ENCODE results near the gene ABTB2. TPM values are rescaled to one million over a fixed set of nuclear protein-coding genes. Genes with fewer than 3 reads are reported as not detected.

Gene ABTB2
- total and polyA plus RNA-seq, 10 of the 15 experiments (the other 5 are each of a cell fraction or from before 2014, with no cell fraction given) = 0.13 to 2.1 (median 0.72) TPM

DNA sequence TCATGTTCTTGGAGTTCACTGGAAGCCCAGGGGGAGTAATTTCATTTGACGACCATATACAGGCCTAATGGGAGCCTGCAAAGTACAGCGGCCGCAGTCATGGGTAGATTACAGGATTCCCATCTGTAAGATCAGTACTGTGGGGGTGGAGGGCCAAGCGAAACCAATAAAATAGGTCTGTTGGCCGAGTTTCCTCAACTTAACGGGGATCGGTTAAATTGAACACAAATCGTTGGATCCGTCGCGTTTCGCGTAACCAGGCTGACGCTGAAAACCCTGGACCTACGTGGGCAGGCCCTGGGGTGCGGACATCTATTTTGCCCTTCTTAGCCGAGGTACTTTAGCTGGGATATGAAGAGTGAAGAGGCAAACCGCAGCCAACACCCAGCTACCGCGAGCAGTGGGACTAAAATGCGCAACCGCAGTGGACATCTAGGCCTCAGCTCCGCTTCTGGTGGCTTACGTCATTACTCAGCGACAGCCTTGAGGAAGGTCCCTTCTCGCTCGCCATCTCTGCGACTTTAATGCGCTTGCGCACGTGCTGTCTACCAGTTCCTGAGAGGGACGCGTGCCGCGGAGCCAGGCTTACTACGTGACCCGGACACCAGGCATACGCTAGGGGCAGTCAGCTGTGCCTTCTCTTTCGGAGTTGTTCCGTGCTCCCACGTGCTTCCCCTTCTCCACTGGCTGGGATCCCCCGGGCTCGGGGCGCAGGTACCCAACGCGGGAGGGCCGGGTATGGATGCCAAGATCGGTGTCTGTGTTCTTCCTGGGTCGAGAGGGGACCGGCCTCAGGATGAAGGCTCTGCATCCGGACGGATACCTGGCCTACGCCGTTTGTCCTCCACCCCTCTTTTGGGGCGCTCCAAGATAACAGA, 252.5 kb downstream of the ABTB2 start, which contains the start of gene NAT10 (continued):
- TF ChIP-seq, protein P1, sequence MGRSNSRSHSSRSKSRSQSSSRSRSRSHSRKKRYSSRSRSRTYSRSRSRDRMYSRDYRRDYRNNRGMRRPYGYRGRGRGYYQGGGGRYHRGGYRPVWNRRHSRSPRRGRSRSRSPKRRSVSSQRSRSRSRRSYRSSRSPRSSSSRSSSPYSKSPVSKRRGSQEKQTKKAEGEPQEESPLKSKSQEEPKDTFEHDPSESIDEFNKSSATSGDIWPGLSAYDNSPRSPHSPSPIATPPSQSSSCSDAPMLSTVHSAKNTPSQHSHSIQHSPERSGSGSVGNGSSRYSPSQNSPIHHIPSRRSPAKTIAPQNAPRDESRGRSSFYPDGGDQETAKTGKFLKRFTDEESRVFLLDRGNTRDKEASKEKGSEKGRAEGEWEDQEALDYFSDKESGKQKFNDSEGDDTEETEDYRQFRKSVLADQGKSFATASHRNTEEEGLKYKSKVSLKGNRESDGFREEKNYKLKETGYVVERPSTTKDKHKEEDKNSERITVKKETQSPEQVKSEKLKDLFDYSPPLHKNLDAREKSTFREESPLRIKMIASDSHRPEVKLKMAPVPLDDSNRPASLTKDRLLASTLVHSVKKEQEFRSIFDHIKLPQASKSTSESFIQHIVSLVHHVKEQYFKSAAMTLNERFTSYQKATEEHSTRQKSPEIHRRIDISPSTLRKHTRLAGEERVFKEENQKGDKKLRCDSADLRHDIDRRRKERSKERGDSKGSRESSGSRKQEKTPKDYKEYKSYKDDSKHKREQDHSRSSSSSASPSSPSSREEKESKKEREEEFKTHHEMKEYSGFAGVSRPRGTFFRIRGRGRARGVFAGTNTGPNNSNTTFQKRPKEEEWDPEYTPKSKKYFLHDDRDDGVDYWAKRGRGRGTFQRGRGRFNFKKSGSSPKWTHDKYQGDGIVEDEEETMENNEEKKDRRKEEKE (IDR thresholded peaks at IDR 0.05) = no peak
- TF ChIP-seq, protein P2, sequence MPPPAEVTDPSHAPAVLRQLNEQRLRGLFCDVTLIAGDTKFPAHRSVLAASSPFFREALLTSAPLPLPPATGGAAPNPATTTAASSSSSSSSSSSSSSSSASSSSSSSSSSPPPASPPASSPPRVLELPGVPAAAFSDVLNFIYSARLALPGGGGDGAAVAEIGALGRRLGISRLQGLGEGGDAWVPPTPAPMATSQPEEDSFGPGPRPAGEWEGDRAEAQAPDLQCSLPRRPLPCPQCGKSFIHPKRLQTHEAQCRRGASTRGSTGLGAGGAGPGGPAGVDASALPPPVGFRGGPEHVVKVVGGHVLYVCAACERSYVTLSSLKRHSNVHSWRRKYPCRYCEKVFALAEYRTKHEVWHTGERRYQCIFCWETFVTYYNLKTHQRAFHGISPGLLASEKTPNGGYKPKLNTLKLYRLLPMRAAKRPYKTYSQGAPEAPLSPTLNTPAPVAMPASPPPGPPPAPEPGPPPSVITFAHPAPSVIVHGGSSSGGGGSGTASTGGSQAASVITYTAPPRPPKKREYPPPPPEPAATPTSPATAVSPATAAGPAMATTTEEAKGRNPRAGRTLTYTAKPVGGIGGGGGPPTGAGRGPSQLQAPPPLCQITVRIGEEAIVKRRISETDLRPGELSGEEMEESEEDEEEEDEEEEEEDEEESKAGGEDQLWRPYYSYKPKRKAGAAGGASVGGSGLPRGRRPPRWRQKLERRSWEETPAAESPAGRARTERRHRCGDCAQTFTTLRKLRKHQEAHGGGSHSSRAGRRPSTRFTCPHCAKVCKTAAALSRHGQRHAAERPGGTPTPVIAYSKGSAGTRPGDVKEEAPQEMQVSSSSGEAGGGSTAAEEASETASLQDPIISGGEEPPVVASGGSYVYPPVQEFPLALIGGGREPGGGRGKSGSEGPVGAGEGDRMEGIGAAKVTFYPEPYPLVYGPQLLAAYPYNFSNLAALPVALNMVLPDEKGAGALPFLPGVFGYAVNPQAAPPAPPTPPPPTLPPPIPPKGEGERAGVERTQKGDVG (CRISPR knock-in tag; IDR thresholded peaks at IDR 0.05) = no peak
- TF ChIP-seq, protein P3, sequence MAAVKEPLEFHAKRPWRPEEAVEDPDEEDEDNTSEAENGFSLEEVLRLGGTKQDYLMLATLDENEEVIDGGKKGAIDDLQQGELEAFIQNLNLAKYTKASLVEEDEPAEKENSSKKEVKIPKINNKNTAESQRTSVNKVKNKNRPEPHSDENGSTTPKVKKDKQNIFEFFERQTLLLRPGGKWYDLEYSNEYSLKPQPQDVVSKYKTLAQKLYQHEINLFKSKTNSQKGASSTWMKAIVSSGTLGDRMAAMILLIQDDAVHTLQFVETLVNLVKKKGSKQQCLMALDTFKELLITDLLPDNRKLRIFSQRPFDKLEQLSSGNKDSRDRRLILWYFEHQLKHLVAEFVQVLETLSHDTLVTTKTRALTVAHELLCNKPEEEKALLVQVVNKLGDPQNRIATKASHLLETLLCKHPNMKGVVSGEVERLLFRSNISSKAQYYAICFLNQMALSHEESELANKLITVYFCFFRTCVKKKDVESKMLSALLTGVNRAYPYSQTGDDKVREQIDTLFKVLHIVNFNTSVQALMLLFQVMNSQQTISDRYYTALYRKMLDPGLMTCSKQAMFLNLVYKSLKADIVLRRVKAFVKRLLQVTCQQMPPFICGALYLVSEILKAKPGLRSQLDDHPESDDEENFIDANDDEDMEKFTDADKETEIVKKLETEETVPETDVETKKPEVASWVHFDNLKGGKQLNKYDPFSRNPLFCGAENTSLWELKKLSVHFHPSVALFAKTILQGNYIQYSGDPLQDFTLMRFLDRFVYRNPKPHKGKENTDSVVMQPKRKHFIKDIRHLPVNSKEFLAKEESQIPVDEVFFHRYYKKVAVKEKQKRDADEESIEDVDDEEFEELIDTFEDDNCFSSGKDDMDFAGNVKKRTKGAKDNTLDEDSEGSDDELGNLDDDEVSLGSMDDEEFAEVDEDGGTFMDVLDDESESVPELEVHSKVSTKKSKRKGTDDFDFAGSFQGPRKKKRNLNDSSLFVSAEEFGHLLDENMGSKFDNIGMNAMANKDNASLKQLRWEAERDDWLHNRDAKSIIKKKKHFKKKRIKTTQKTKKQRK (IDR thresholded peaks at IDR 0.05; ENCODE audit: low read depth, low read length) = peak; percentile 50; the same call in 1 of the 2 replicates
- 0 out of 2 replicates have a peak, but pooled peaks have one; percentile 19 for TF ChIP-seq NR2C1 (IDR thresholded peaks at IDR 0.05)
- peak; percentile 71 for TF ChIP-seq RAD51 (IDR thresholded peaks at IDR 0.05)
- TF ChIP-seq CREM (IDR thresholded peaks at IDR 0.05; ENCODE audit: low read depth) = peak; percentile 100
- peak; percentile 97 for TF ChIP-seq RUNX3 (IDR thresholded peaks at IDR 0.05; ENCODE audit: low read length)
- TF ChIP-seq, protein P4, sequence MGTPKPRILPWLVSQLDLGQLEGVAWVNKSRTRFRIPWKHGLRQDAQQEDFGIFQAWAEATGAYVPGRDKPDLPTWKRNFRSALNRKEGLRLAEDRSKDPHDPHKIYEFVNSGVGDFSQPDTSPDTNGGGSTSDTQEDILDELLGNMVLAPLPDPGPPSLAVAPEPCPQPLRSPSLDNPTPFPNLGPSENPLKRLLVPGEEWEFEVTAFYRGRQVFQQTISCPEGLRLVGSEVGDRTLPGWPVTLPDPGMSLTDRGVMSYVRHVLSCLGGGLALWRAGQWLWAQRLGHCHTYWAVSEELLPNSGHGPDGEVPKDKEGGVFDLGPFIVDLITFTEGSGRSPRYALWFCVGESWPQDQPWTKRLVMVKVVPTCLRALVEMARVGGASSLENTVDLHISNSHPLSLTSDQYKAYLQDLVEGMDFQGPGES (IDR thresholded peaks at IDR 0.05) = no peak
- no peak for TF ChIP-seq CHD1 (IDR thresholded peaks at IDR 0.05; ENCODE audit: low read depth, low read length)
- TF ChIP-seq NFYB (IDR thresholded peaks at IDR 0.05; ENCODE audit: insufficient read depth, low read depth, low read length) = peak; percentile 55; the same call in 1 of the 2 replicates
- no peak for TF ChIP-seq NFYA (IDR thresholded peaks at IDR 0.05; ENCODE audit: borderline replicate concordance, low read depth, low read length)
- TF ChIP-seq EGR1 (IDR thresholded peaks at IDR 0.05; ENCODE audit: borderline replicate concordance in 1 of 2, low read depth in 2 of 2, low read length in 2 of 2) = peak; percentile 19 to 82
- TF ChIP-seq CREB1 (IDR thresholded peaks at IDR 0.05; ENCODE audit: low read depth) = peak; percentile 100
- TF ChIP-seq FOXK2 (IDR thresholded peaks at IDR 0.05) = peak; percentile 68
- TF ChIP-seq STAT1 (conservative IDR thresholded peaks at IDR 0.05) = no peak
